HCEC 1CT (cell line): ENCODE results near the gene FAM177A1.
"Not testable (repeated sequence)": the region's sequence is repeated elsewhere in the genome, so short reads cannot be mapped to it uniquely, and the experiment has no call there.

Experiments used
- DNase-seq: peaks from one replicate; pipeline ENCODE4 v3.0.0-alpha.2; 2017

The FAM177A1 gene

DNA sequence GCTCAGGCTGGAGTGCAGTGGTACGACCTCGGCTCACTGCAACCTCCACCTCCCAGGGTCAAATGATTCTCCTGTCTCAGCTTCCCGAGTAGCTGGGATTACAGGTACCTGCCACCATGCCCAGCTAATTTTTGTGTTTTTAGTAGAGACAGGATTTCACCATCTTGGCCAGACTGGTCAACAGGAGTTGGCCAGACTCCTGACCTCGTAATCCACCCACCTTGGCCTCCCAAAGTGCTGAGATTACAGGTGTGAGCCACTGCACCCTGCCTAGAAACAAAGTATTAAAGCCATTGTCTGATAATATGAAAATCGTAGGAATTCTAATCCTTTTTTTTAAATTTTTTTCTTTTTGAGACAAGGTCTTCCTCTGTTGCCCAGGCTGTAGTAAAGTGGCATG, 19.7 kb downstream of the FAM177A1 start:
- not testable (repeated sequence) for DNase-seq

DNA sequence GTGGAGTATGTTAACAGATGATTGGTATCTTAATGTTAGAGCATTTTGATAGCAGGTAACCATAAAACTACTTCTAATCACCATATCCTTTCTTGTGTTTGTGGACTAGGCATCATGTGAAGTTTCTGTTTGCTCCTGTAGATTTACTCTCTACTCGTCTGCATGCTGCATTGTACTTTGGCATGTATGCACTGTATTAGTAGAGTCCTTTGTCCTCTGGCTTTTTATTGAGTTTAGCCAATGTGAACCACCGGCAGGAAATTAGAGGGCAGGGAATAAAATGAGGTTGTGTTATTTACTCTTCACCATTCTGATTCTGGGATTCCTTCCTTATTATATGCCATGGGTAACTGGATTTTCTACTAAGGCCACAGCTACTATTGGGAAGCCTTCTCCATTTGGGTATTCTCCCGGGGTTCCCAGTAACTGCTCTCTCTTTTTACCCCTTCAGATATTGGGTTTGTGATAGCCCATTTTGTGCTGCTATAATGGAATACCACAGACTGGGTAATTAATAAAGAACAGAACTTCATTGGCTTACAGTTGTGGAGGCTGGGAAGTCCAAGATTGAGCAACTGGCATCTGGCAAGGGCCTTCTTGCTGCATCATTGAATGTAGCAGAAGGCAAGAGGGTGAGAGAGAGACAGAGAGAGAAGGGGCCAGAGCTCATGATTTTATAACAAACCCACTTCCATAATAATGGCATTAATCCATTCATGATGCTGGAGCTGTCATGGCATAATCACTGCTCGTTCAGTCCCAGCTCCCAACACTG, 22.4 kb downstream of the FAM177A1 start:
- no peak for DNase-seq

DNA sequence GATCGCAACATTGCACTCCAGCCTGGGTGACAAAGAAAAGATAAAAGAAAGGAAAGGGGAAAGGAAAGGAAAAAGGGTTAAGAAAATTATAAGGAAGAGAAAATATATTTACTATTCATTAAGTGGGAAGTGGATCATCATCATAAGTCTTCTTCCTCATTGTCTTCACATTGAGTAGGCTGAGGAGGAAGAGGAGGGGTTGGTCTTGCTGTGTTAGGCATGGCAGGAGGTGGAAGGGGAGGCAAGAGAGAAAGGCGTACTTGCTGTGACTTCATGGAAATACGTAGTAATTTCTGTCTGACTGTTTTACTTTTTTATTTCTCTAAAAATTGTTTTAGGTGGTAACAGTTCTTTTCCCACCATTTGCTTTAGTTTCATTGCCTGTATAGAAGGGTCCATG, 26.2 kb downstream of the FAM177A1 start:
- DNase-seq, result no peak

DNA sequence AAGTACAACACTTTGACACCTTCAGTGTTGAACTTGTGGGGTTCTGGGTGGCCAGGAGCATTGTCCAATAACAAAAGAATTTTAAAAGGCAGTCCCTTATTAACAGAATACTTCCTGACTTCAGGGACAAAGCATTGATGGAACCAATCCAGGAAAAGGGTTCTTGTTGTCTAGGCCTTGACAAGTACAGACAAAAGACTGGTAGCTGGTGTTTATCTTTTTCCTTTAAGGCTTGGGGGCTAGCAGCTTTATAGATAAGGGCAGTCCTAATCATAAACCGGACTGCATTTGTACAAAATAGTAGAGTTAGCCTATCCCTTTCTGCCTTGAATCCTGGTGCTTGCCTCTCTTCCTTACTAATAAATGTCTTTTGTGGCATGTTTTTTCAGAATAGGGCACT, 27.4 kb downstream of the FAM177A1 start:
- DNase-seq, result no peak

DNA sequence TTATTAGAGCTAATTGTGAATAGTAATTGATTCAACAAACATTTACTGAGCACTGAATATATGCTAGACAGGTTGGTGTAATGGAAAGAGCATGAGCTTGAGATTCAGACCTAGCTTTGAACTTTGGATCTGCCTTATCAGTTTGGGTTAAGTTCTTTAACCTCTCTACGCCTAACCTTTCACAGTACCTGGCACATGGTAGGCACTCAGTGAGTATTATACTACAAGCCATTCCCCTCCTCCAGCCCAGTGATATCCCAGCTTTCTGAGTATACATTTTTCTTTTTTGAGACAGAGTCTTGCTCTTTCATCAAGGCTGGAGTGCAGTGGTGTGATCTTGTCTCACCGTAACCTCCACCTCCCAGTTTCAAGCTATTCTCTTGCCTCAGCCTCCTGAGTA, 32.0 kb downstream of the FAM177A1 start:
- no peak for DNase-seq

DNA sequence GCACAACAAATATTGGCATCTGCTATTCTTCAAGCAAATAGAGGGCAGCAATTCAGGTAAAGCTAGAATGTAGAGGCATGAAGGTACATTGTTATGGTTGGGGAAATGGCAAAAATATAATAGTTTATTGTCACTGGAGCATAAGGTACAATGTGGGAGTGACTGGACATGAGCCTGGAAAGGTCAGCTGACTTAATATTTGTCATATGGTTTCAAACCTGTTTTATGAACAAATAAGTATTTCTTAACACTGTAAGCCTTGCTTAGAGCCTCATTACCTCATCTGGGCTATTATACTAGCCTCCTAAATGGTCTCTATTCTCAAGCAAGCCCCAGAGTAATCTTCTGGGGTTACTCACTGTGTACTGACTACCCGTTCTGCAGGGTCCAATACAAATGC, 33.7 kb downstream of the FAM177A1 start:
- no peak for DNase-seq

DNA sequence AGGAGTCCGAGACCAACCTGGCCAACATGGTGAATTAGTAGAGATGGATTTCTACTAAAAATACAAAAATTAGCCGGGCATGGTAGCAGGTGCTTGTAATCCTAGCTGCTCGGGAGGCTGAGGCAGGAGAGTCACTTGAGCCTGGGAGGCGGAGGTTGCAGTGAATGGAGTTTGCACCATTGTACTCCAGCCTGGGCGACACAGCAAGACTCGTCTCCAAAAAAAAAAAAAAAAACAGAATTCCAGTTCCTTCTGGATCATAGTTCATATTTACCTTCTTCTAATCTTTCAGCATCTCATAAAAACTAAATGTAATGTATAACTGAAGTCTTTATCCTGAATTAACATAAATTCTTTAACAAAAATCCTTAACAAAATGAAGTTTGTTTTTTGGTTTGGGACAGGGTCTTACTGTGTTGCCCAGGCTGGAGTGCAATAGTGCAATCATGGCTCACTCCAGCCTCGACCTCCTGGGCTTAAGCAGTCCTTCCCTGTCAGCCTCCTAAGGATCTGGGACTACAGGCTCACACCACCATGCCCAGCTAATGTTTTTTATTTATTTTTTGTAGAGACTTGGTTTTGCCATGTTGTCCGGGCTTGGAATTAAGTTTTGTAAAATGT, 37.6 kb downstream of the FAM177A1 start:
- no peak for DNase-seq

DNA sequence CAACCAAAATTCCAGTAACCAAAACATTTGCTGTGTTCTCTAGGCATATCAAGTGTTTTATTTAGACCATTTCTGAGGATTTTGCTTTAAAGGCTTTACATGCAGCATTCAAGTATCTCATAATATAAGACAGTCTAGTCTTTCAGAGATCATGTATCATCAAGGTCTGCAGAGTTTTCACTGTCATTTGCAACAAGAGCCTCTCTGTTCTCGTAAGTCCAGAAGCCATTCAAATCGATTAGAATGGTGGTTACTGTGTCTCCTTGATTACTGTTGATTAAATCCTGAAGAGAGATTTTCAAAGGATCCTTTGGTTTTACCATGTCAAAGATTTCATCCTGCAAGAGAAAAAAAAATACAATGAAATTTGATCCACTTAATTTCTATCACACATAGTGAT, 39.4 kb downstream of the FAM177A1 start:
- no peak for DNase-seq

DNA sequence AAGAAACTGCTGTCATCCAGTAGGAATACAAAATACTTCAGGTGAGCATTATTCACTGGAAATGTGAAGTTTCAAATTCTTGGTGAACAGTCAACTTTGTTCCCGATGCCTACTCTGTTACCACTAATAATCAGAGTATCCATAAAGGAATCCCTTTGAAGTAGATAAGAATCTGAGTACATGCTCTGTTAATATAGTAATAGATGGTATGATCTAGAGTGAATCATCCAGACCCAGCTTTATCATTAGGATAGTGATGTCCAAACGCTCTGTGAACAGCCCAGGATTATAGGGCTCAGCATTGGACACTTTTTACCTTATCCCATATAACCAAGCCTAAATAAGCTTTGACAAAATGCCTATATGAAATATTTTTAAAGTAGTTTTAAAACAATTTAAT, 42.4 kb downstream of the FAM177A1 start:
- no peak for DNase-seq

DNA sequence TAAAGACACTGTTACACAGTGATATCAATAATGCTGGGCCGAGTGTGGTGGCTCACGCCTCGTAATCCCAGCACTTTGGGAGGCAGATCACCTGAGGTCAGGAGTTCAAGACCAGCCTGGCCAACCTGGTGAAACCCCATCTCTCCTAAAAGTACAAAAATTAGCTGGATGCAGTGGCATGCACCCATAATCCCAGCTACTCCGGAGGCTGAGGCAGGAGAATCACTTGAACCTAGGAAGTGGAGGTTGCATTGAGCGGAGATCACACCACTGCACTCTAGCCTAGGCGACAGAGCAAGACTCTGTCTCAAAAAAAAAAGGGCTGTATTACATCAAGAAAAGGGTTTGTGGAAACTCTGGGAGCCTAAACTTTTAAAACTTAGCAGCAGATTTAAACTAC, 48.6 kb downstream of the FAM177A1 start:
- DNase-seq, result not testable (repeated sequence)

DNA sequence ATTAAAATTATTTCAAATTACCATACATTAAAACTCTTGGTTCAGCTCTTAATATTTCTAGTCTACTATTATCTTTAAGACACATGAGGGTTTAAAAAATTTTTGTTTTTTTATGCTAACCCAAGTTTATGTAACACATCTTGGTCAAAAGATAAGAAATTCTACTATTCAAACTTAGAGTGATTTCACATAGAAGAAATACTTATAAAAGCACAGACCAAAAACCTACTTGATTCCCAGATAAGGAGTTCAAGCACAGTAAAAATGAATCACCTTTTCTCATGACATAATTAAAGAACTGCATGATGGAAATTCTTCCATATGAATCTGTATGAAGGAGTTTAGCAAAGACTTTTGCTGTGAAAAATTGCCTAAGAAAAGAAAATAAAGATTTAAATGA, 61.8 kb downstream of the FAM177A1 start:
- DNase-seq, result no peak

DNA sequence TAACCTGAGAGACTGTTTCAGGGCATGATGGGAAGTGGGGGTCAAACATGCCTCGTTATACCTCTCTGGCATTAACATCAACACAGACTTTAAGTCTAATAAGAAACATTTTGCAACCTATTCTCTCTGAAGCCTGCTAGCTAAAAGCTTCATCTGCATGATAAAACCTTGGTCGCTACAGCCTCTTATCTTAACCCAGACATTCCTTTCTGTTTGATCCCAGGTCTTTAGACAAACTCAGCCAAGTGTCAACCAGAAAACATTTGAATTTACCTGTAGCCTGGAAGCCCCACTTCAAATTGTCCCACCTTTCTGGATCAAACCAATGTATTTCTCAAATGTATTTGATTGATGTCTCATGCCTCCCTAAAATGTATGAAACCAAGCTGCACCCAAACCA, 66.6 kb downstream of the FAM177A1 start:
- DNase-seq, result no peak

DNA sequence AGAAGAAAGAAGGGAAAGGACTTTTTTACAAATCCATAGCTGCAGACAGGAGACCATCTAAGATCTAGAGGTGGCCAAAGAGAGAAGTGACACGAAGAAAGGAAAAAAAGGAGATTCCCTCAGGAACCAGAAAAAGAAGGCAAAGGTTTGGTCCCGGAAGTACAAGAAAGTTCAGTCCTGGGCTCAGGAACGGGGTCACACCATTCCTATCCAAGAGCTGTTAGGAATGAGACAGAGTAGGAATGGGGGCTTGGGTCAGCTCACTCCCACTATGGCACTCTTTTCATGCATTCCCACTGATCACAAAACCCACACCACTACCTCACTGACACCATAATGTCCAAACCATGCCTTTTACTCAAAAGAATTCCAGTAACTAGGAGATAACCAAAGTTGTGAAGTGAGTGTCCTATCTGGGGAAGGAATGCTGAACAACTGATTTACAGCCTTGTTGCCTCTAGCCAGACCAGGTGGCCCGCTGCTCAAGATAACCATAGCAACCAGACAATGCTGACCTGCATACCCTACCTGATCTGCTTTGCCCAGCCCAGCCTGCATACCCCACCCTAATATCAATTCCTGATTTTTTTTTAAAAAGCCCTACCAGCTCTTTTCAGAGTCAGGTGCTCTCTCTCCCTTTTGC, 67.4 kb downstream of the FAM177A1 start:
- DNase-seq, result peak; percentile 0

DNA sequence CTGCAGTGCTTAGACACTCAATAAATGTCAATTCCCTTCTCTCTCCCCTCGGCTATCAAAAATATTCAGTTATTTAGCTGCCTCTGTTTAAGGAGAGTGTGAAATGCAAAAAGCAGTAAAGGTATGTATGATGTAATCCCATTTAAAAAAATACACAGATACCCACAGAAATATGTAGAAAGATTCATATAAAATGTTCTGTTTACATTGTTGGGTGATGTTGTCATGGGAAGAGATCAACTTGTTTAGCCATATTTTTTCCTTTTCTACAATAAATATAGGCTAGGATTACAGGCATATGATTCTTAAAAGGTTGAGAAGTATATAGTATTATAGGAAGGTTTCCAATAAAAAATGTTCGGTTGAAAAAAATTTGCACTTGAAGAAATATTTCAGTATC, 68.0 kb downstream of the FAM177A1 start:
- peak; percentile 84 for DNase-seq

DNA sequence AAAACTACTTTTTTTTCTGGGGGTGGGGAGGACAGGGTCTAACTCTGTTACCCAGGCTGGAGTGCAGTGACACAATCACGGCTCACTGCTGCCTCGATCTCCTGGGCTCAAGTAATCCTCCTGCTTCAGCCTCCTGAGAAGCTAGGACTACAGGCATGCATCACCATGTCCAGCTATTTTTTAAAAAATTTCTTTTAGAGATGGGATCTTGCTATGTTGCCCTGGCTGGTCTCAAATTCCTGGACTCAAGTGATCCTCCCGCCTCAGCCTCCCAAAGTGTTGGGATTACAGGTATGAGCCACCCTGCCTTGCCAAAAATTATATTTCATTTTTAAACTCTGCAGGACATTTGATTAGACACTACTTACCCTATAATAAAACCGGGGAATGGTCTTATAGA, 70.2 kb downstream of the FAM177A1 start:
- DNase-seq, result no peak

DNA sequence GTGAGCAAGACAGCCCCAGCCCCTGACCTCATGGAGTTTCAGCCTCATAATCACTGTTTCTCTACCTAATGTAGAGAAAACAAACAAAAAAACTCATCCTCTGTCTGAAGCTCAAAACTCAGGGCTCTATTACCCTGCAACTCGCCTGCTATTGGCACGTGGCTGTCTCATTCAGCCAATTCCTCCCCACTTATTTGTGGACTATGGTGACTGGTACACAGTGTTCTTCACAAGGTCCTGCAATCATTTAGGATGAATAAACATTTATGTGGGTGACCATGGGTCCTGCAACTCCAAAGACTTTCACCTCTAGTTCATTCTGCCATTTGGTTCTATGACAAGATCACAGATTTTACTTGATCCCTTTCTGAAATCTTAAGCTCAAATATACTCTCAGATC, 71.0 kb downstream of the FAM177A1 start:
- DNase-seq, result no peak

DNA sequence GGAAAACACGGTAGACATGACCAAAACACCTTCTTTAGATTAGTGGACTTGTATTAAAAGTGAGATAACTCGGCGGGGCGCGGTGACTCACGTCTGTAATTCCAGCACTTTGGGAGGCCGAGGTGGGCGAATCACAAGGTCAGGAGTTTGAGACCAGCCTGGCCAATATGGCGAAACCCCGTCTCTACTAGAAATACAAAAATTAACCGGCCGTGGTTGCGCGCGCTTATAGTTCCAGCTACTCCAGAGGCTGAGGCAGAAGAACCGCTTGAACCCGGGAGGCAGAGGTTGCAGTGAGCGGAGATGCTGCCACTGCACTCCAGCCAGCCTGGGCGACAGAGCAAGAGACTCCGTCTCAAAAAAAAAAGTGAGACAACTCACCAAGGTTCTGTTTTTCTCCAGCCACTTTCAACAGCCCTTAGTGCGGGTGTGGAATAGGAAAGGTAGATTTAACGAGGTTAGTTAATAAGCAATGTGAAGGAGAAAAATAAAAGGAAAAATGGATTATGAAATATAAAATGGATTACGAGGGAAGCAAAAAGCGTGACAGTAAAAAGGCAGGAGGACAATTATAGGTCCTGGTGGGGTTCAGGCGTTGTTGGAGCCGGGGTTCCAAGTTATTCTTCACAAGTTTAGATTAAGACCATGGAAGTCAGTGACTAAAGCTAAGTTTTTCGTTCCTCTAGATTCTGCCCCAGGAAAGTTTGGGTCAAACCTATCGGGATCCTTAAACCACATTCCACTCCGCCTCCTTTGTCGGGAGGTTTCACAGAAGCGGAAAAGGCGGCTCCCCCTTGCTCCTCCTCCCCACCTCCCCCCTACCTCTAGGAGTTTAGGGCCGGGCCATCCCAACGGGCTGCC, 75.2 kb downstream of the FAM177A1 start:
- peak; percentile 92 for DNase-seq

DNA sequence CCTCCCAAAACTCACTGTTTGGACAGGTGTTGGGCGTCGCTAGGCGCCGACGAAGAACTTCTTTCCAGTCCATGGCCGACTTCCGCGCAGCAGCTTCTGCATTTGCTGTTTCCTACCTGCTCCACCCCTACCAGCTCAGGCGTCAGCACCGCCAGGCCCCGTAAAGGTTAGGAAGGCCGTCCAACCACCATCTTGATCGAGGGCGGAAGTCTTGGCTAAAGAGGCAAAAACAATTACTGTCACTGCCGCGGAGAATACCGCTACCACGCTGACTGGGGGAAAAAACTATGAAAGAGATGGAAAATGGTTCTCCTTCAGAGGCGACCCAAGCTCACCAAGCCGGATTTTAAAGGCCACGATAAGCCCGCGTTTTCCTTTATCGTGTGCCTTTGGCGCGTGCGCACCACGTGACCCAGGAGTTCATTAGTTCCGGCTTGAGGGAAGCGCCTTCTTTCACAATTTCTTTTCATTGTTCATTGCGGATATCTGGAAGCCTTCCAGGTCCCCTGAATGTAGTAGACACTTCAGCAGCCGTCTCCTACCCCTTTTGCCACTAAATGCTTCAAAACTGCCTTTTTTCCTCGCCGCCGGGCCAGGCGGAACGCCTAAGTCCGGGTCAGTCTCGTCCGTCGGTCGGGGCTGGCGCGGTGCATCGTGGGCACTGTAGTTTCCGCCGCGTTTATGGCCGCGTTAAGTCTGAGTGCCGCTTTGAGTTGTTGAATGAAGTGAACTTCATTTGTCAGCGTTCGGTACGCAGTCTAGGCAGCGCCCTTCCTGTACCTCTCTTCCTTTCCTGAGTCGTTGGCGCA, 76.0 kb downstream of the FAM177A1 start, which contains the start of the genes PPP2R3C and PRORP:
PPP2R3C (minus strand) TSS at position 104 of the 809 bp plus-strand sequence; CDS start at position 73, 31 bp downstream.
PRORP (plus strand) TSS at position 666 of the 809 bp plus-strand sequence. CDS start 694 bp downstream, outside the sequence.
- peak; percentile 83 for DNase-seq

DNA sequence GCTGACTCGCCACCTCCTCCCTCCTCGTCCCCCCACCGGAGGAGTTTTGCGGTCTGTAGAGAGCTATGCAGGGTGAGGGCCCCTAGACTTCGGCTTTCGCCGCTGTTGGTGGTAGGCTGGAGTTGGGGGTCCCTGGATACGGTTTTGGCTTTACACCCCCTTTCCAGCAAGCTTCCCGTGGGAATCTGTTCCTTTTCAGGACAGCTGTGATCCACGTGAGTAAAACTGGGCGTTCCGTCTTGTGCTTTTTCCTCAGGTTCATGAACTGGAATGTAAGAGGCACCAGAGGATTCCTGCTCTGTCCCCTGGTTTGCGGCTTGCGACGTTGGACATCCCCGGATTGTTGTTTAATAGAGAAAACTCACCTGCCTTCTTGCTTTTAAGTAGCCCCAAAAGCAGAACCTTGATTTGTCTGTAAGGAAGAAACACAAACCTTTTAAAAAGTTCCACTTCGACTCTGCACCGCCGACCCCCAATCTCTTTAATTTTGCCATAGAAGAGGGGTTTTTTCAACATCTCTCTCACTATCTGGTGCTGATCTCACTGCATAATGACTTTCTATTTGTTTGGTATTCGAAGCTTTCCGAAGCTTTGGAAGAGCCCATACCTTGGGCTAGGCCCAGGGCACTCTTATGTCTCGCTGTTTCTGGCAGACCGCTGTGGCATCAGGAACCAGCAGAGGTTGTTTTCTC, 76.8 kb downstream of the FAM177A1 start:
- peak; percentile 41 for DNase-seq

DNA sequence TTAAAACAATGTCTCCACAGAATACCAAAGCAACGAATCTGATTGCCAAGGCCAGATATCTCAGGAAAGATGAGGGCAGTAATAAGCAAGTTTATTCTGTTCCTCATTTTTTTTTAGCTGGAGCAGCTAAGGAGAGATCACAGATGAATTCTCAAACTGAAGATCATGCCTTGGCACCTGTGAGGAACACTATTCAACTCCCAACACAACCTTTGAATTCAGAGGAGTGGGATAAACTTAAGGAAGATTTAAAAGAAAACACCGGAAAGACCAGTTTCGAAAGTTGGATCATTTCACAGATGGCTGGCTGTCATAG, 77.3 kb downstream of the FAM177A1 start:
- no peak for DNase-seq

DNA sequence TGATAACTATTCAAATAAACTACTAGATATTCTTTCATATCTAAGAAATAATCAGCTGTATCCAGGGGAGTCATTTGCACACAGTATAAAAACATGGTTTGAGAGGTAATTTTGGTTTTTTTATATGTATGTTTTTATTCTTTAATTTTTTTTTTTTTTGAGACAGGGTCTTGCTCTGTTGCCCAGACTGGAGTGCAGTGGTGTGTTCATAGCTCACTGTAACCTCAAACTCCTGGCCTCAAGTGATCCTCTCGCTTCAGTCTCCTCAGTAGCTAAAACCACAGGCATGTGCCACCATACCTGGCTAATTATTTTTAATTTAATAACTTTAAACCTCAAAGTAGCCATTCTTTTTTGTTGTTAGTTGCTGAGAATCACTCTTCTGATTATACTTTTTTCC, 78.1 kb downstream of the FAM177A1 start:
- DNase-seq, result no peak
